ENCODE measurements around the gene RCOR1. TPM values are rescaled to one million over a fixed set of nuclear protein-coding genes. Genes with fewer than 3 reads are reported as not detected.

The RCOR1 gene
- total RNA-seq, 1 experiment from 2014 or later: 25.4 TPM

DNA sequence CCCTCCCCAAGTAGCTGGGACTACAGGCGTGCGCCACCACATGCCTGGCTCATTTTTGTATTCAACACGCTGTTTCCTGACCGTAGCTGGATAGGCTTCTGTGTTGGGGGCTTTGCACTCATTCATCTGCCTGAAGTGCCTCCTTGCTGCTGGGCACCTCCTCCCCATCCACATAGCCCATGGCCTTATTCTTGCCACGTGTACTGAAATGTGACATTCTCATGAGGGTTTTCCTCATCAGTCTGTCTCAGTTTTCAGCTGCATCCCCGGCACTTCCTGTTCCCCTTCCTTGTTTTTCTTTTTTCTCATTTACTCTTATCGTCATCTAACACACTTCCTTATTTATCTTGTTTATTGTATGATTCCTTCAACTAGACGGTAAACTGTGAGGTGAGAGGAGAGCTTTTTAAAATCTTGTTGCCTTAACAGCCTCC lies 36.6 kb downstream of the RCOR1 start (continued):
- no peak for TF ChIP-seq HMGXB4 (CRISPR knock-in tag; IDR thresholded peaks at IDR 0.05)
- no peak for TF ChIP-seq CREM (CRISPR knock-in tag; IDR thresholded peaks at IDR 0.05)
- TF ChIP-seq MAX (CRISPR knock-in tag; IDR thresholded peaks at IDR 0.05): no peak
- TF ChIP-seq PRRX2 (CRISPR knock-in tag; IDR thresholded peaks at IDR 0.05): no peak

- no peaks in the 10 kb centered on the region for H3K36me3 Mint-ChIP-seq
- DNase-seq (ENCODE audit: low spot score) (no peak), ATAC-seq (peak; percentile 58)
- no peaks in the 10 kb centered on the region for H3K9me3 Mint-ChIP-seq
- TF ChIP-seq HMGA2 (CRISPR knock-in tag; IDR thresholded peaks at IDR 0.05): no peak
- TF ChIP-seq ELF4 (CRISPR knock-in tag; IDR thresholded peaks at IDR 0.05; ENCODE audit: low read depth): no peak
- TF ChIP-seq ATF3 (CRISPR knock-in tag; conservative IDR thresholded peaks at IDR 0.05): no peak
- no peak for TF ChIP-seq MYBL2 (CRISPR knock-in tag; IDR thresholded peaks at IDR 0.05)
- no peak for TF ChIP-seq GABPB1 (CRISPR knock-in tag; IDR thresholded peaks at IDR 0.05)
- TF ChIP-seq USF2 (CRISPR knock-in tag; IDR thresholded peaks at IDR 0.05): peak; percentile 65
- TF ChIP-seq E2F4 (CRISPR knock-in tag; IDR thresholded peaks at IDR 0.05; ENCODE audit: borderline replicate concordance, low read depth): no peak
- TF ChIP-seq ESRRA (CRISPR knock-in tag; IDR thresholded peaks at IDR 0.05; ENCODE audit: borderline replicate concordance): no peak
- TF ChIP-seq, protein P1, sequence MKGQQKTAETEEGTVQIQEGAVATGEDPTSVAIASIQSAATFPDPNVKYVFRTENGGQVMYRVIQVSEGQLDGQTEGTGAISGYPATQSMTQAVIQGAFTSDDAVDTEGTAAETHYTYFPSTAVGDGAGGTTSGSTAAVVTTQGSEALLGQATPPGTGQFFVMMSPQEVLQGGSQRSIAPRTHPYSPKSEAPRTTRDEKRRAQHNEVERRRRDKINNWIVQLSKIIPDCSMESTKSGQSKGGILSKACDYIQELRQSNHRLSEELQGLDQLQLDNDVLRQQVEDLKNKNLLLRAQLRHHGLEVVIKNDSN (CRISPR knock-in tag; IDR thresholded peaks at IDR 0.05): peak; percentile 60
- TF ChIP-seq ZNF232 (CRISPR knock-in tag; IDR thresholded peaks at IDR 0.05): no peak
- TF ChIP-seq, protein P2, sequence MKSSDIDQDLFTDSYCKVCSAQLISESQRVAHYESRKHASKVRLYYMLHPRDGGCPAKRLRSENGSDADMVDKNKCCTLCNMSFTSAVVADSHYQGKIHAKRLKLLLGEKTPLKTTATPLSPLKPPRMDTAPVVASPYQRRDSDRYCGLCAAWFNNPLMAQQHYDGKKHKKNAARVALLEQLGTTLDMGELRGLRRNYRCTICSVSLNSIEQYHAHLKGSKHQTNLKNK (CRISPR knock-in tag; IDR thresholded peaks at IDR 0.05): no peak
- TF ChIP-seq, protein P3, sequence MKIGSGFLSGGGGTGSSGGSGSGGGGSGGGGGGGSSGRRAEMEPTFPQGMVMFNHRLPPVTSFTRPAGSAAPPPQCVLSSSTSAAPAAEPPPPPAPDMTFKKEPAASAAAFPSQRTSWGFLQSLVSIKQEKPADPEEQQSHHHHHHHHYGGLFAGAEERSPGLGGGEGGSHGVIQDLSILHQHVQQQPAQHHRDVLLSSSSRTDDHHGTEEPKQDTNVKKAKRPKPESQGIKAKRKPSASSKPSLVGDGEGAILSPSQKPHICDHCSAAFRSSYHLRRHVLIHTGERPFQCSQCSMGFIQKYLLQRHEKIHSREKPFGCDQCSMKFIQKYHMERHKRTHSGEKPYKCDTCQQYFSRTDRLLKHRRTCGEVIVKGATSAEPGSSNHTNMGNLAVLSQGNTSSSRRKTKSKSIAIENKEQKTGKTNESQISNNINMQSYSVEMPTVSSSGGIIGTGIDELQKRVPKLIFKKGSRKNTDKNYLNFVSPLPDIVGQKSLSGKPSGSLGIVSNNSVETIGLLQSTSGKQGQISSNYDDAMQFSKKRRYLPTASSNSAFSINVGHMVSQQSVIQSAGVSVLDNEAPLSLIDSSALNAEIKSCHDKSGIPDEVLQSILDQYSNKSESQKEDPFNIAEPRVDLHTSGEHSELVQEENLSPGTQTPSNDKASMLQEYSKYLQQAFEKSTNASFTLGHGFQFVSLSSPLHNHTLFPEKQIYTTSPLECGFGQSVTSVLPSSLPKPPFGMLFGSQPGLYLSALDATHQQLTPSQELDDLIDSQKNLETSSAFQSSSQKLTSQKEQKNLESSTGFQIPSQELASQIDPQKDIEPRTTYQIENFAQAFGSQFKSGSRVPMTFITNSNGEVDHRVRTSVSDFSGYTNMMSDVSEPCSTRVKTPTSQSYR (CRISPR knock-in tag; IDR thresholded peaks at IDR 0.05): no peak
- no peak for TF ChIP-seq ATF1 (CRISPR knock-in tag; IDR thresholded peaks at IDR 0.05)
- TF ChIP-seq STAT6 (CRISPR knock-in tag; conservative IDR thresholded peaks at IDR 0.05; ENCODE audit: low read depth): no peak
- ChIA-PET CTCF (interaction anchor here (0.8 to 2.1 kb wide), 6 partner anchors 9 to 105 kb away, joined by 3 to 9 read pairs (median 6); no protein-coding TSS in a partner anchor), POLR2A (interaction anchor here (1.1 kb wide), 1 partner anchor 74 kb away, joined by 3 read pairs; no protein-coding TSS in a partner anchor)
- H3K27ac Mint-ChIP-seq: peak overlapping the region; percentile 75
- H3K4me1 Mint-ChIP-seq: peaks cover 46% of the 10 kb centered on the region
- no peaks in the 10 kb centered on the region for H3K27me3 Mint-ChIP-seq (ENCODE audit: low read depth)
- H3K4me3 Mint-ChIP-seq: peak overlapping the region; percentile 18
Observed at GRCh38 chr14:102629808-102630350, 37.4 kb downstream of the RCOR1 start.
